Ishikawa (cell line): ENCODE data around the gene MYMK.

Source experiments
- CEBPB ChIP-seq: IDR thresholded peaks from 2 replicates; pipeline ENCODE4 v1.6.1; 2012
- CREB1 ChIP-seq: IDR thresholded peaks from 2 replicates; pipeline ENCODE4 v1.6.1; 2012; ENCODE audit warnings: low read depth
- EGR1 ChIP-seq: IDR thresholded peaks from 2 replicates; pipeline ENCODE4 v1.6.1; 2012
- EP300 ChIP-seq: IDR thresholded peaks from 2 replicates; pipeline ENCODE4 v1.6.1; 2012; ENCODE audit warnings: borderline replicate concordance
- FOXM1 ChIP-seq: IDR thresholded peaks from 2 replicates; pipeline ENCODE4 v1.6.1; 2012; ENCODE audit warnings: low read depth, borderline replicate concordance
- MAX ChIP-seq: IDR thresholded peaks from 2 replicates; pipeline ENCODE4 v1.6.1; 2012
- NFIC ChIP-seq: IDR thresholded peaks from 2 replicates; pipeline ENCODE4 v1.6.1; 2012
- RAD21 ChIP-seq: IDR thresholded peaks from 2 replicates; pipeline ENCODE4 v1.6.1; 2012; ENCODE audit warnings: low read depth
- TAF1 ChIP-seq: IDR thresholded peaks from 2 replicates; pipeline ENCODE4 v1.6.1; 2012; ENCODE audit warnings: low read depth, mild to moderate bottlenecking
- TCF12 ChIP-seq: IDR thresholded peaks from 2 replicates; pipeline ENCODE4 v1.6.1; 2012; ENCODE audit warnings: low read depth
- TEAD4 ChIP-seq: IDR thresholded peaks from 2 replicates; pipeline ENCODE4 v1.6.1; 2012
- USF1 ChIP-seq: IDR thresholded peaks from 2 replicates; pipeline ENCODE4 v1.6.1; 2012
- YY1 ChIP-seq: IDR thresholded peaks from 2 replicates; pipeline ENCODE4 v1.6.1; 2012; ENCODE audit warnings: low read depth
- ZBTB7A ChIP-seq: IDR thresholded peaks from 2 replicates; pipeline ENCODE4 v1.6.1; 2012; ENCODE audit warnings: low read depth
- TF ChIP-seq, protein P1 (sequence below): IDR thresholded peaks from 2 replicates; pipeline ENCODE4 v1.6.1; 2012; ENCODE audit warnings: low read depth, mild to moderate bottlenecking

MYMK gene

GRCh38 chr9:133570691-133571080 lies 45.9 kb upstream of the MYMK start:
- no peak for TF ChIP-seq CEBPB
- TF ChIP-seq EGR1 = no peak
- TF ChIP-seq YY1 = no peak
- no peak for TF ChIP-seq USF1
- TF ChIP-seq NFIC = no peak
- no peak for TF ChIP-seq EP300
- TF ChIP-seq, protein P1, sequence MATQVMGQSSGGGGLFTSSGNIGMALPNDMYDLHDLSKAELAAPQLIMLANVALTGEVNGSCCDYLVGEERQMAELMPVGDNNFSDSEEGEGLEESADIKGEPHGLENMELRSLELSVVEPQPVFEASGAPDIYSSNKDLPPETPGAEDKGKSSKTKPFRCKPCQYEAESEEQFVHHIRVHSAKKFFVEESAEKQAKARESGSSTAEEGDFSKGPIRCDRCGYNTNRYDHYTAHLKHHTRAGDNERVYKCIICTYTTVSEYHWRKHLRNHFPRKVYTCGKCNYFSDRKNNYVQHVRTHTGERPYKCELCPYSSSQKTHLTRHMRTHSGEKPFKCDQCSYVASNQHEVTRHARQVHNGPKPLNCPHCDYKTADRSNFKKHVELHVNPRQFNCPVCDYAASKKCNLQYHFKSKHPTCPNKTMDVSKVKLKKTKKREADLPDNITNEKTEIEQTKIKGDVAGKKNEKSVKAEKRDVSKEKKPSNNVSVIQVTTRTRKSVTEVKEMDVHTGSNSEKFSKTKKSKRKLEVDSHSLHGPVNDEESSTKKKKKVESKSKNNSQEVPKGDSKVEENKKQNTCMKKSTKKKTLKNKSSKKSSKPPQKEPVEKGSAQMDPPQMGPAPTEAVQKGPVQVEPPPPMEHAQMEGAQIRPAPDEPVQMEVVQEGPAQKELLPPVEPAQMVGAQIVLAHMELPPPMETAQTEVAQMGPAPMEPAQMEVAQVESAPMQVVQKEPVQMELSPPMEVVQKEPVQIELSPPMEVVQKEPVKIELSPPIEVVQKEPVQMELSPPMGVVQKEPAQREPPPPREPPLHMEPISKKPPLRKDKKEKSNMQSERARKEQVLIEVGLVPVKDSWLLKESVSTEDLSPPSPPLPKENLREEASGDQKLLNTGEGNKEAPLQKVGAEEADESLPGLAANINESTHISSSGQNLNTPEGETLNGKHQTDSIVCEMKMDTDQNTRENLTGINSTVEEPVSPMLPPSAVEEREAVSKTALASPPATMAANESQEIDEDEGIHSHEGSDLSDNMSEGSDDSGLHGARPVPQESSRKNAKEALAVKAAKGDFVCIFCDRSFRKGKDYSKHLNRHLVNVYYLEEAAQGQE = no peak
- no peak for TF ChIP-seq TCF12
- TF ChIP-seq FOXM1 = no peak
- TF ChIP-seq CREB1 = no peak

GRCh38 chr9:133569891-133570690 lies 45.3 kb upstream of the MYMK start:
- TF ChIP-seq CREB1 (no peak), USF1 (no peak), EP300 (no peak), FOXM1 (no peak), CEBPB (no peak), EGR1 (no peak)

DNA sequence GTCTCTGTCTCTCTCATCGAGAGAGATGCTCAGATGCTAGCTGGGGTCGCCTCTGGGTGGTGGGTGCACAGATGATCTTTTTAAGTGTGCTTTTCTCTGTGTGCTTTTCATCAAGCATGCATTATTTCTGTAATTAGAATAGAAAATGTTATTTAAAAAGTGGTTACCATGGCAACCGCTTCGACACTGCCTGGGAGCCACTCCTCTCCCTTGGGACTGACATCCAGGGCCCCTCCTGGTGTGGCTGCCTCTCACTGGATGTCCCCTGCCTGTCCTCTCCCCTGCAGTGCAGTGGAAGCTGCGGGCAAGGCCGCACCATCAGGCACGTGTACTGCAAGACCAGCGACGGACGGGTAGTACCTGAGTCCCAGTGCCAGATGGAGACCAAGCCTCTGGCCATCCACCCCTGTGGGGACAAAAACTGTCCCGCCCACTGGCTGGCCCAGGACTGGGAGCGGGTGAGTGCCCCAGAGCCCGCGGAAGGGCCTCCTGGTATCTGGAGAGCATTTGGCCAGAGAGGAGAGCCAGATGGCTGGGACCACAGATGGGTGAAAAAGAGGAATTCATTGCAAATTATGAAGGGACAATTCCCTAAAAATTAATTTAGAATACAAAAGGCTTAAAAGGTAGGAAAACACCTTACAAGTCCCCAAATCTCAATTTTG lies 44.5 kb upstream of the MYMK start:
- TF ChIP-seq EGR1 = no peak
- TF ChIP-seq TCF12 = no peak
- no peak for TF ChIP-seq MAX
- TF ChIP-seq FOXM1 = no peak
- no peak for TF ChIP-seq CEBPB
- TF ChIP-seq, protein P1 = no peak
- TF ChIP-seq YY1 = no peak
- TF ChIP-seq TAF1 = no peak
- no peak for TF ChIP-seq TEAD4

DNA sequence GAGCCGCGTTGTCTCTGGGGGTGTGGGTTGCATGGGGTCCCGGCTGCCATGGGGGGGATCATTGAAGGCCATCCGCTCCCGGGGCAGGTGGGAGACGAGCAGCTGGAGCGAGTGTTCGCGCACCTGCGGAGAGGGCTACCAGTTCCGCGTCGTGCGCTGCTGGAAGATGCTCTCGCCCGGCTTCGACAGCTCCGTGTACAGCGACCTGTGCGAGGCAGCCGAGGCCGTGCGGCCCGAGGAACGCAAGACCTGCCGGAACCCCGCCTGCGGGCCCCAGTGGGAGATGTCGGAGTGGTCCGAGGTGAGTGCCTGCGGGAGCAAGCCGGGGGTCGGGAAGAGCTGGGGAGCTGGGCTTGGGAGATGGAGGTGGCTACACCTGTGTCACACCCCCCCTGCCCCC lies 43.4 kb upstream of the MYMK start:
- TF ChIP-seq TAF1 = no peak
- TF ChIP-seq TCF12 = no peak
- TF ChIP-seq USF1 = no peak
- TF ChIP-seq ZBTB7A = no peak
- no peak for TF ChIP-seq RAD21
- no peak for TF ChIP-seq EP300
- no peak for TF ChIP-seq EGR1
- no peak for TF ChIP-seq TEAD4
- no peak for TF ChIP-seq MAX
- no peak for TF ChIP-seq CEBPB
- TF ChIP-seq NFIC = no peak

- TF ChIP-seq TCF12 (no peak), EGR1 (no peak), YY1 (no peak), CREB1 (no peak), RAD21 (no peak), MAX (no peak), NFIC (no peak), USF1 (no peak), TEAD4 (no peak), ZBTB7A (no peak)
- TF ChIP-seq, protein P1 = no peak
Observed at GRCh38 chr9:133566817-133567216, 42.1 kb upstream of the MYMK start.
